Measurements from ENCODE around the gene GALR1.
"Not testable (repeated sequence)": the region's sequence is repeated elsewhere in the genome, so short reads cannot be mapped to it uniquely, and the experiment has no call there.

Gene GALR1

DNA sequence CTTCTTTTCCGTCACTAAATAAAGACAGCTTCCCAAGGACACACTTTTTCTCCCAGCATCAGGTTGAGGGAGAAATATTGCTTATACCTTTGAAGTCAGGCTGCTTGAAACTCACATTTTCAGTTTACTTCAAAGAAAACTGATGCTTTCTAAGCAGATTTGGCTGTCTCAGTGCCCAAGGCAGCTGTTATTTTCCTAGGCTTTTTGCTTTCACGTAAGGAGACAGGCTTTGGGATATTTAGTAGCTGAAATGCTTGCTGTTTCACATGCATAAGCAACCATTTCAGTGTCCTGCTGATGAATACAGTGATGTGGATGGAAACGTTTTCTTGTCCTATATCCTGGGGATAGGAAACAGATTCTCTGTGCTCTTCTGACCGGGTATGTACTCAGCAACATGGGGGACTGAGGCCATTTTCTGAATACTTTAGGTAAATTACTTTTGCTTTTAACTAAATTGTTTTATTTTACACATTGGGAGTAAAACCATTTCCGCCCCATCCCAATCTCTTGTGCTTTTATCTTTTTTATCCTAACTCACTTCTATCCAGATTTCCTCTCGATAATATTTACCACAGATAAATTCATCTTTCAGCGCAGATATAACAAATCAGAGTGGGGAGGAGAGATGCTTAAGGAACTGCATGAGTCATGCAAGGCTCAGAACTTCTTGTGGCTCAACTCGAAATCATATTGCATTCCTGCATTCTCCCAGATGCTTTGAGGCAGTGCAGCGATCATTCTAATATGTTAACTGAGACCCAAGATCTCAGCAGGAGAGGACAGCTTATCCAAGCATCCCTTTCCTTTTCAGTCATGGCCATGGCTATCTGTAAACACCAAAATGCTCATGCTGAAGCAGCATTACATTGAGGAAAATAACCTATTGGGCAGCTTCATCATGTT lies 22.2 kb downstream of the GALR1 start:
- POLR2A ChIA-PET: no interaction called here
- TF ChIP-seq KLF10 (tag by site-specific recombination; IDR thresholded peaks at IDR 0.05) (no peak), ZNF248 (tag by site-specific recombination; IDR thresholded peaks at IDR 0.05) (no peak), TCF7L2 (IDR thresholded peaks at IDR 0.05; ENCODE audit: borderline replicate concordance, low read depth, low read length) (no peak), ZNF777 (tag by site-specific recombination; IDR thresholded peaks at IDR 0.05; ENCODE audit: borderline replicate concordance) (no peak)
- Histone ChIP-seq H3K4me1 (ENCODE audit: control insufficient read depth, insufficient read depth, low read length) (no peaks in the 10 kb centered on the region), H3K36me3 (ENCODE audit: control insufficient read depth in 2 of 2, insufficient read depth in 1 of 2, low read length in 2 of 2) (no peaks in the 10 kb centered on the region), H3K9me3 (ENCODE audit: control insufficient read depth, insufficient read depth, low read depth, low read length) (no peaks in the 10 kb centered on the region), H3K4me3 (ENCODE audit: low read depth, low read length) (no peak overlapping the region), H3K27ac (ENCODE audit: extremely low read depth, low read depth, low read length) (no peak overlapping the region)
- CTCF ChIA-PET: interaction anchor here (0.6 kb wide), 1 partner anchor 353 kb away, joined by 3 read pairs; no protein-coding TSS in a partner anchor

DNA sequence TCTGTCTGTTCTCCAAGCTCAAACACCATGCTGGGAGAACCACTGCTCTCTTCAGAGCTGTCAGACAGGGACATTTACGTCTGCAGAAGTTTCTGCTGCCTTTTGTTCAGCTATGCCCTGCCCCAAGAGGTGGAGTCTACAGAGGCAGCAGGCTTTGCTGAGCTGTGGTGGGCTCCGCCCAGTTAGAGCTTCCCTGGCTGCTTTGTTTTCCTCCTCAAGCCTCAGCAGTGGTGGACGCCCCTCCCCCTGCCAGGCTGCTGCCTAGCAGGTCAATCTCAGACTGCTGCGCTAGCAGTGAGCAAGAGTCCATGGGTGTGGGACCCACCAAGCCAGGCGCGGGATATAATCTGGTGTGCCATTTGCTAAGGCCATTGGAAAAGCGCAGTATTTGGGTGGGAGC lies 41.2 kb downstream of the GALR1 start:
- CTCF ChIA-PET; H3K9me3 ChIP-seq (ENCODE audit: control insufficient read depth, insufficient read depth, low read depth, low read length); POLR2A ChIA-PET; H3K4me1 ChIP-seq (ENCODE audit: control insufficient read depth, insufficient read depth, low read length); H3K36me3 ChIP-seq (ENCODE audit: control insufficient read depth in 2 of 2, insufficient read depth in 1 of 2, low read length in 2 of 2); H3K4me3 ChIP-seq (ENCODE audit: low read depth, low read length); H3K27ac ChIP-seq (ENCODE audit: extremely low read depth, low read depth, low read length): not testable (repeated sequence)

DNA sequence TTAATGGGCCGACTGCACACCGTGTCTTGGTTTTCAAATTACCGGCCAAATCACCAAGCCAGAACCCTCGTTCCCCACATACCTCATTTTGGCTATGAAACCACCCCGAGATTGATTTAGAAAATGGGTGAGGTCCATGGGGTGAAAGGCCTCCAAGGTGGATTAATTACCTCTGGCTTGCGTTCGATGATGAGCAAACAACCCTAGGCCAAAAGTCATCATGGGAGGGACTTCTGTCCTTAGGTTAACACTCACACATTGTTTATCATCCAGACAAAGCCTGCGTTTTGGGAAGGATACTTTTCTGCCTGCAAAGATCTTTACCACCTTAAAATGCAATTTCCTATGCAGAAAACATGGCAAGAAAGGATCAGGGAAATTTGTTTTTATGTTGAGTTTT lies 48.5 kb downstream of the GALR1 start:
- Histone ChIP-seq H3K27ac (ENCODE audit: extremely low read depth, low read depth, low read length) (no peak overlapping the region), H3K4me3 (ENCODE audit: low read depth, low read length) (no peak overlapping the region), H3K9me3 (ENCODE audit: control insufficient read depth, insufficient read depth, low read depth, low read length) (no peaks in the 10 kb centered on the region), H3K4me1 (ENCODE audit: control insufficient read depth, insufficient read depth, low read length) (no peaks in the 10 kb centered on the region), H3K36me3 (ENCODE audit: control insufficient read depth in 2 of 2, insufficient read depth in 1 of 2, low read length in 2 of 2) (no peaks in the 10 kb centered on the region)
- TF ChIP-seq, protein P1, sequence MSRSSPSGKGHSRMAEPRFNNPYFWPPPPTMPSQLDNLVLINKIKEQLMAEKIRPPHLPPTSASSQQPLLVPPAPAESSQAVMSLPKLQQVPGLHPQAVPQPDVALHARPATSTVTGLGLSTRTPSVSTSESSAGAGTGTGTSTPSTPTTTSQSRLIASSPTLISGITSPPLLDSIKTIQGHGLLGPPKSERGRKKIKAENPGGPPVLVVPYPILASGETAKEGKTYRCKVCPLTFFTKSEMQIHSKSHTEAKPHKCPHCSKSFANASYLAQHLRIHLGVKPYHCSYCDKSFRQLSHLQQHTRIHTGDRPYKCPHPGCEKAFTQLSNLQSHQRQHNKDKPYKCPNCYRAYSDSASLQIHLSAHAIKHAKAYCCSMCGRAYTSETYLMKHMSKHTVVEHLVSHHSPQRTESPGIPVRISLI (tag by site-specific recombination; IDR thresholded peaks at IDR 0.05): no peak
- TF ChIP-seq ZNF624 (tag by site-specific recombination; IDR thresholded peaks at IDR 0.05): no peak
- no peak for TF ChIP-seq ZNF324 (tag by site-specific recombination; IDR thresholded peaks at IDR 0.05)
- TF ChIP-seq ZNF394 (tag by site-specific recombination; IDR thresholded peaks at IDR 0.05; ENCODE audit: borderline replicate concordance): no peak
- no peak for TF ChIP-seq GFI1B (tag by site-specific recombination; IDR thresholded peaks at IDR 0.05)
- no peak for TF ChIP-seq ZNF10 (tag by site-specific recombination; IDR thresholded peaks at IDR 0.05)
- no peak for TF ChIP-seq WT1 (tag by site-specific recombination; IDR thresholded peaks at IDR 0.05)
- TF ChIP-seq, protein P2, sequence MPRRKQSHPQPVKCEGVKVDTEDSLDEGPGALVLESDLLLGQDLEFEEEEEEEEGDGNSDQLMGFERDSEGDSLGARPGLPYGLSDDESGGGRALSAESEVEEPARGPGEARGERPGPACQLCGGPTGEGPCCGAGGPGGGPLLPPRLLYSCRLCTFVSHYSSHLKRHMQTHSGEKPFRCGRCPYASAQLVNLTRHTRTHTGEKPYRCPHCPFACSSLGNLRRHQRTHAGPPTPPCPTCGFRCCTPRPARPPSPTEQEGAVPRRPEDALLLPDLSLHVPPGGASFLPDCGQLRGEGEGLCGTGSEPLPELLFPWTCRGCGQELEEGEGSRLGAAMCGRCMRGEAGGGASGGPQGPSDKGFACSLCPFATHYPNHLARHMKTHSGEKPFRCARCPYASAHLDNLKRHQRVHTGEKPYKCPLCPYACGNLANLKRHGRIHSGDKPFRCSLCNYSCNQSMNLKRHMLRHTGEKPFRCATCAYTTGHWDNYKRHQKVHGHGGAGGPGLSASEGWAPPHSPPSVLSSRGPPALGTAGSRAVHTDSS (tag by site-specific recombination; IDR thresholded peaks at IDR 0.05): no peak
- TF ChIP-seq ZNF214 (tag by site-specific recombination; IDR thresholded peaks at IDR 0.05; ENCODE audit: borderline replicate concordance): no peak
- TF ChIP-seq, protein P3, sequence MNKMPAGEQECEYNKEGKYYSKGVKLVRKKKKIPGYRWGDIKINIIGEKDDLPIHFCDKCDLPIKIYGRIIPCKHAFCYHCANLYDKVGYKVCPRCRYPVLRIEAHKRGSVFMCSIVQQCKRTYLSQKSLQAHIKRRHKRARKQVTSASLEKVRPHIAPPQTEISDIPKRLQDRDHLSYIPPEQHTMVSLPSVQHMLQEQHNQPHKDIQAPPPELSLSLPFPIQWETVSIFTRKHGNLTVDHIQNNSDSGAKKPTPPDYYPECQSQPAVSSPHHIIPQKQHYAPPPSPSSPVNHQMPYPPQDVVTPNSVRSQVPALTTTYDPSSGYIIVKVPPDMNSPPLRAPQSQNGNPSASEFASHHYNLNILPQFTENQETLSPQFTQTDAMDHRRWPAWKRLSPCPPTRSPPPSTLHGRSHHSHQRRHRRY (tag by site-specific recombination; IDR thresholded peaks at IDR 0.05): no peak
- ChIA-PET POLR2A (no interaction called here), CTCF (no interaction called here)

DNA sequence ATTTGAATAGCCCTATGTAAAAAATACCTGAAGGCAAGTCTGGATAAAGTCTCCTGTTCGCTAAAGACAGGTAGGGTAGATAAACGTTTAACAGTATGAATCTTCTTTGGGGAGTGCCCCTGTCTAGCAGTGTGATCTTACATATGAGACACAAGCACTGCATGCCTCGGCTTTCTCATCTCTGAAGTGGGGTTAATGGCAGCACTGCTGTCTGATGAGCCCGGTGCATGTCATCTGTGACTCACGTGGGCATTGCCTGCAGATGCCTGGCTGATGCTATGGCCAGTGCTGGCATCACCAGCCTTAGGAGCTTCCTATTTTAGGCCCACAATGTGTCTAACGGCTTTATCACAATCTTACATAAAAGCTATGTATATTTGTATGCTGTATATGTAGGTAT lies 50.1 kb downstream of the GALR1 start:
- H3K36me3 ChIP-seq (ENCODE audit: control insufficient read depth in 2 of 2, insufficient read depth in 1 of 2, low read length in 2 of 2): no peaks in the 10 kb centered on the region
- H3K9me3 ChIP-seq (ENCODE audit: control insufficient read depth, insufficient read depth, low read depth, low read length): no peaks in the 10 kb centered on the region
- H3K27ac ChIP-seq (ENCODE audit: extremely low read depth, low read depth, low read length): no peak overlapping the region
- H3K4me1 ChIP-seq (ENCODE audit: control insufficient read depth, insufficient read depth, low read length): no peaks in the 10 kb centered on the region
- H3K4me3 ChIP-seq (ENCODE audit: low read depth, low read length): no peak overlapping the region
- ChIA-PET CTCF (no interaction called here), POLR2A (no interaction called here)
- TF ChIP-seq ZNF560 (tag by site-specific recombination; IDR thresholded peaks at IDR 0.05; ENCODE audit: borderline replicate concordance) (no peak), ZNF510 (tag by site-specific recombination; IDR thresholded peaks at IDR 0.05; ENCODE audit: insufficient replicate concordance) (no peak), ZNF169 (tag by site-specific recombination; IDR thresholded peaks at IDR 0.05) (no peak), ZNF155 (tag by site-specific recombination; IDR thresholded peaks at IDR 0.05) (no peak), ZNF623 (tag by site-specific recombination; IDR thresholded peaks at IDR 0.05) (no peak), SP7 (tag by site-specific recombination; IDR thresholded peaks at IDR 0.05) (no peak), GFI1B (tag by site-specific recombination; IDR thresholded peaks at IDR 0.05) (no peak)
- TF ChIP-seq, protein P4, sequence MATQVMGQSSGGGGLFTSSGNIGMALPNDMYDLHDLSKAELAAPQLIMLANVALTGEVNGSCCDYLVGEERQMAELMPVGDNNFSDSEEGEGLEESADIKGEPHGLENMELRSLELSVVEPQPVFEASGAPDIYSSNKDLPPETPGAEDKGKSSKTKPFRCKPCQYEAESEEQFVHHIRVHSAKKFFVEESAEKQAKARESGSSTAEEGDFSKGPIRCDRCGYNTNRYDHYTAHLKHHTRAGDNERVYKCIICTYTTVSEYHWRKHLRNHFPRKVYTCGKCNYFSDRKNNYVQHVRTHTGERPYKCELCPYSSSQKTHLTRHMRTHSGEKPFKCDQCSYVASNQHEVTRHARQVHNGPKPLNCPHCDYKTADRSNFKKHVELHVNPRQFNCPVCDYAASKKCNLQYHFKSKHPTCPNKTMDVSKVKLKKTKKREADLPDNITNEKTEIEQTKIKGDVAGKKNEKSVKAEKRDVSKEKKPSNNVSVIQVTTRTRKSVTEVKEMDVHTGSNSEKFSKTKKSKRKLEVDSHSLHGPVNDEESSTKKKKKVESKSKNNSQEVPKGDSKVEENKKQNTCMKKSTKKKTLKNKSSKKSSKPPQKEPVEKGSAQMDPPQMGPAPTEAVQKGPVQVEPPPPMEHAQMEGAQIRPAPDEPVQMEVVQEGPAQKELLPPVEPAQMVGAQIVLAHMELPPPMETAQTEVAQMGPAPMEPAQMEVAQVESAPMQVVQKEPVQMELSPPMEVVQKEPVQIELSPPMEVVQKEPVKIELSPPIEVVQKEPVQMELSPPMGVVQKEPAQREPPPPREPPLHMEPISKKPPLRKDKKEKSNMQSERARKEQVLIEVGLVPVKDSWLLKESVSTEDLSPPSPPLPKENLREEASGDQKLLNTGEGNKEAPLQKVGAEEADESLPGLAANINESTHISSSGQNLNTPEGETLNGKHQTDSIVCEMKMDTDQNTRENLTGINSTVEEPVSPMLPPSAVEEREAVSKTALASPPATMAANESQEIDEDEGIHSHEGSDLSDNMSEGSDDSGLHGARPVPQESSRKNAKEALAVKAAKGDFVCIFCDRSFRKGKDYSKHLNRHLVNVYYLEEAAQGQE (tag by site-specific recombination; IDR thresholded peaks at IDR 0.05): no peak
